Caco-2 (cell line): ENCODE results near the gene SEC24C. TPM values are rescaled to one million over a fixed set of nuclear protein-coding genes. Genes with fewer than 3 reads are reported as not detected.

Experiments
- BruUV-seq: library from RNA; stranded (reverse); fragments of 400-500 nt; replicated peaks from 2 replicates; lab custom pipeline; 2021; lab: Mats Ljungman, UMichigan
- CTCF ChIA-PET: fragments of 300-600 bp; sonication (Branson Sonifier 250); formaldehyde crosslinking; loops from one replicate; lab custom pipeline; 2022; ENCODE audit warnings: antibody characterized with exemption; lab: Charles Lee
- POLR2A ChIA-PET: fragments of 300-600 bp; sonication (Branson Sonifier 250); formaldehyde crosslinking; loops from one replicate; lab custom pipeline; 2022; ENCODE audit warnings: antibody characterized with exemption; lab: Charles Lee
- DNase-seq, 2 experiments: peaks; one replicate each; pipeline versions ENCODE4 v3.0.0 to v3.0.0-alpha.2; 2020 to 2022
- H3K27me3 ChIP-seq: replicated peaks from 2 replicates; pipeline ENCODE4 v1.6.0; 2011; ENCODE audit warnings: low read length; ENCODE audit not compliant: control insufficient read depth, insufficient read depth
- H3K36me3 ChIP-seq: 2 replicates; pipeline ENCODE4 v1.5.1; 2011; ENCODE audit warnings: low read length; ENCODE audit not compliant: control insufficient read depth, insufficient read depth
- H3K4me1 ChIP-seq: fragments of 250-450 bp; sonication (Bioruptor Pico); 2 replicates; pipeline ENCODE4 v1.5.1; 2020; ENCODE audit warnings: mild to moderate bottlenecking
- H3K4me3 ChIP-seq: 2 replicates; pipeline ENCODE4 v1.5.1; 2011; ENCODE audit warnings: low read depth, mild to moderate bottlenecking, control low read depth, low read length
- H3K9me3 ChIP-seq: fragments of 250-450 bp; sonication (Bioruptor Pico); 2 replicates; pipeline ENCODE4 v1.5.1; 2020; ENCODE audit warnings: mild to moderate bottlenecking, moderate library complexity
- H3K27ac Mint-ChIP-seq: one replicate; pipeline ENCODE4 v1.8.0; 2022; ENCODE audit warnings: mixed read lengths; ENCODE audit not compliant: unreplicated experiment
- H3K27me3 Mint-ChIP-seq: one replicate; pipeline ENCODE4 v1.8.0; 2022; ENCODE audit warnings: mixed read lengths; ENCODE audit not compliant: insufficient read depth, unreplicated experiment
- H3K36me3 Mint-ChIP-seq: one replicate; pipeline ENCODE4 v1.8.0; 2022; ENCODE audit warnings: mild to moderate bottlenecking, mixed read lengths; ENCODE audit not compliant: insufficient read depth, unreplicated experiment
- H3K4me1 Mint-ChIP-seq: one replicate; pipeline ENCODE4 v1.8.0; 2022; ENCODE audit warnings: low read depth, mixed read lengths; ENCODE audit not compliant: unreplicated experiment
- H3K4me3 Mint-ChIP-seq: one replicate; pipeline ENCODE4 v1.8.0; 2022; ENCODE audit warnings: mild to moderate bottlenecking, moderate library complexity, mixed read lengths; ENCODE audit not compliant: unreplicated experiment
- H3K9me3 Mint-ChIP-seq: one replicate; pipeline ENCODE4 v1.8.0; 2022; ENCODE audit warnings: mixed read lengths; ENCODE audit not compliant: unreplicated experiment
- CTCF ChIP-seq, 2 experiments: fragments of 200-600 bp in 1 of 2; IDR thresholded peaks; 1 replicate in 1 of 2; 2 replicates in 1 of 2; pipeline versions ENCODE4 v1.5.1 to v1.8.0; 2011 to 2022; ENCODE audit warnings: antibody characterized with exemption in 1 of 2, control low read depth in 1 of 2, inconsistent platforms in 1 of 2, low read depth in 1 of 2, low read length in 1 of 2, mild to moderate bottlenecking in 1 of 2, moderate library complexity in 1 of 2; ENCODE audit not compliant: insufficient read depth in 1 of 2, severe bottlenecking in 1 of 2, unreplicated experiment in 1 of 2
- intact Hi-C: fragments of 100-400 bp; cut with micrococcal nuclease; formaldehyde crosslinking; loops from one replicate; pipeline ENCODE4 v1.10.0; 2022; ENCODE audit not compliant: unreplicated experiment
- total RNA-seq: library from RNA; stranded (reverse); gene quantifications from 2 replicates; pipeline ENCODE4 v1.2.3, GENCODE V29; 2022

The SEC24C gene
- total RNA-seq, 1 experiment from 2014 or later: 91.2 TPM

GRCh38 chr10:73801253-73801590 is 57.0 kb downstream of the SEC24C start:
- Mint-ChIP-seq H3K4me3 (no peak overlapping the region), H3K4me1 (no peaks in the 10 kb centered on the region), H3K27me3 (no peaks in the 10 kb centered on the region), H3K27ac (no peak overlapping the region), H3K36me3 (peaks cover 77% of the 10 kb centered on the region), H3K9me3 (no peaks in the 10 kb centered on the region)
- no peaks in the 10 kb centered on the region for H3K27me3 ChIP-seq
- intact Hi-C loops: no loop called here
- DNase-seq: no peak
- H3K4me1 ChIP-seq: no peaks in the 10 kb centered on the region
- H3K9me3 ChIP-seq: no peaks in the 10 kb centered on the region
- peaks cover 2% of the 10 kb centered on the region for H3K36me3 ChIP-seq
- TSS peak; percentile 25 for BruUV-seq
- POLR2A ChIA-PET: no interaction called here
- TF ChIP-seq CTCF (IDR thresholded peaks at IDR 0.05; ENCODE audit: insufficient read depth in 1 of 2, low read depth in 1 of 2, low read length in 1 of 2, severe bottlenecking in 1 of 2, unreplicated experiment in 1 of 2): no peak
- CTCF ChIA-PET: interaction anchor here (0.6 to 1.3 kb wide), 2 partner anchors 9 to 13 kb away, joined by 4 read pairs; no protein-coding TSS in a partner anchor
- H3K4me3 ChIP-seq: no peak overlapping the region

DNA sequence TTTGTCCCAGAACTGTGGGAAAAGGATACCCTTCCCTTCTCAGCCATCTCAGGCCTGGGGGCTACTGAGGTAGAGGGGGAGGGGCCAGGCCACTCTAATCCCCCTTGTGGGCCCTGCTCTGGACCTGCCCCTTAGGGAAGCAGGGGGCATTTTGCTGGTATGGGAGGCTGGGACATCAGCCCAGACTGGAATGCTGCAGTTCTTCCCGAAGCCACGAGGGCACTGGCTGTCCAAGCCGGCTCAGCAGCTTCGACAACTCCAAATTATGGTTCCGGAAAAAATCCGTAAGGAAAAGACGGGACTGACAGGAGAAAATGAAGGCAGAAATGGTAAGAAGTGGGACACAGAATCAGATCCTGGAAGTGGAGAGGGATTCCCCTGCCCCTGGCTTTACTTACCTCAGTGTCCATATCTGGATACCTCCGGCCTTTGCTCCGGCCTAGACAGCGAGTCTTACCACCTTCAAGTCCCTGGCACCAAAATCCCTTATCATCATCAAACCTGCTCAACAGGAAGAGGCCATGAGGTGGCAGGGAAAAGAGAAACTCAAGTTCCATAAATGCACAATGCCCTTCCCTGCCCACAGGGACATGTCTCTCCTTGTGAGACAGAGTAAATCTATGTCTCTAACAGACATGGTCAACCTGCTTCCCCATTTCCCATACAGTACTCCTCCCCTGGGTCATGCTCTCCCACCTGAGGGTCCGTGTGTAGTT is 58.3 kb downstream of the SEC24C start:
- H3K4me3 Mint-ChIP-seq: no peak overlapping the region
- POLR2A ChIA-PET: no interaction called here
- BruUV-seq: no TSS peak
- no peak overlapping the region for H3K4me3 ChIP-seq
- CTCF ChIA-PET: no interaction called here
- DNase-seq: no peak
- no peaks in the 10 kb centered on the region for H3K9me3 ChIP-seq
- no peaks in the 10 kb centered on the region for H3K4me1 Mint-ChIP-seq
- intact Hi-C loops: no loop called here
- no peak for TF ChIP-seq CTCF (IDR thresholded peaks at IDR 0.05; ENCODE audit: insufficient read depth in 1 of 2, low read depth in 1 of 2, low read length in 1 of 2, severe bottlenecking in 1 of 2, unreplicated experiment in 1 of 2)
- H3K36me3 Mint-ChIP-seq: peaks cover 80% of the 10 kb centered on the region
- peaks cover 2% of the 10 kb centered on the region for H3K36me3 ChIP-seq
- H3K4me1 ChIP-seq: no peaks in the 10 kb centered on the region
- H3K9me3 Mint-ChIP-seq: no peaks in the 10 kb centered on the region
- H3K27me3 Mint-ChIP-seq: no peaks in the 10 kb centered on the region
- H3K27me3 ChIP-seq: no peaks in the 10 kb centered on the region
- H3K27ac Mint-ChIP-seq: no peak overlapping the region

DNA sequence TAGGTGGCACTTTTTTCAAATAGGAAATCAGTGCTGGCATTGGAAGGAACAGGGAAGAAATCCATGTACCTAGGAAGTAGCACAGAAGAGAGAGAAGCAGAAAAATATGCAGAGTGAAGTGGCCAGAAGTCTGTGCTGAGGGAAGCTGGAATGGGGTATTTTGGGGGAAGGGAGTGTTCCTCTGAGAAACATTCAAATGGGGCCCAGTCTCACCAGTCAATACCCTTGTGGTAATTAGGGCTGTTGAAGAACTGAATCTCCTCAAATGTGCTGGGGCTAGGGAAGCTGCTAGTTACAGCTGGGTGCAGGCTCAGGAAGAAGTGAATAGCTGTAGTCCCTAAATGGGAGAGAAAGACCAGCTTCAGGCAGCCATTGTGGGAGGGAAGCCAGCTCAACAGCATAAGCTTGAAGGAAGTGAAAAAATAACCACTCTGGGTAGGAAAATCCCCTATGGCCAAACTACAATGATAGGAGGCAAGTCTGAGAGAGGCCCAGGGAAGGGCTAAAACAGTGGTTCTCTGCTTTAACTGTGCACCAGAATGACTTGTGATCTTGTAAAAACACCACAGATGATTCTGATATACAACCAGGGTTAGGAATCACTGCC is 59.6 kb downstream of the SEC24C start:
- no peak overlapping the region for H3K4me3 Mint-ChIP-seq
- ChIA-PET CTCF (interaction anchor here (0.6 kb wide), 1 partner anchor 139 kb away, joined by 3 read pairs; no protein-coding TSS in a partner anchor), POLR2A (interaction anchor here (0.6 to 0.7 kb wide), 2 partner anchors 37 to 406 kb away, joined by 3 read pairs; no protein-coding TSS in a partner anchor)
- peaks cover 74% of the 10 kb centered on the region for H3K36me3 Mint-ChIP-seq
- no peaks in the 10 kb centered on the region for H3K27me3 Mint-ChIP-seq
- Histone ChIP-seq H3K36me3 (peaks cover 2% of the 10 kb centered on the region), H3K9me3 (no peaks in the 10 kb centered on the region), H3K4me1 (no peaks in the 10 kb centered on the region), H3K4me3 (no peak overlapping the region), H3K27me3 (no peaks in the 10 kb centered on the region)
- H3K4me1 Mint-ChIP-seq: no peaks in the 10 kb centered on the region
- DNase-seq: no peak
- H3K9me3 Mint-ChIP-seq: no peaks in the 10 kb centered on the region
- TF ChIP-seq CTCF (IDR thresholded peaks at IDR 0.05; ENCODE audit: insufficient read depth in 1 of 2, low read depth in 1 of 2, low read length in 1 of 2, severe bottlenecking in 1 of 2, unreplicated experiment in 1 of 2): no peak
- no TSS peak for BruUV-seq
- intact Hi-C loops: no loop called here
- H3K27ac Mint-ChIP-seq: no peak overlapping the region
